Loucy (cell line): ENCODE data around the gene SORCS2.

Source experiments
- H2AFZ ChIP-seq: fragments of 200-600 bp; sonication (generic); 2 replicates; pipeline ENCODE4 v1.6.0; 2016; ENCODE audit warnings: antibody characterized with exemption, mild to moderate bottlenecking, low read length, moderate library complexity
- H3F3A ChIP-seq: fragments of 200-600 bp; 2 replicates; pipeline ENCODE4 v1.6.0; 2016; ENCODE audit warnings: antibody characterized with exemption, low read depth, mild to moderate bottlenecking
- H3K27me3 ChIP-seq: fragments of 200-600 bp; sonication (generic); 2 replicates; pipeline ENCODE4 v1.6.1; 2014; ENCODE audit warnings: low read length, mild to moderate bottlenecking; ENCODE audit not compliant: insufficient read depth, poor library complexity, severe bottlenecking
- H3K36me3 ChIP-seq: fragments of 200-600 bp; sonication (generic); 2 replicates; pipeline ENCODE4 v1.6.1; 2016; ENCODE audit warnings: low read length; ENCODE audit not compliant: insufficient read depth
- H3K4me1 ChIP-seq: fragments of 200-600 bp; sonication (generic); 2 replicates; pipeline ENCODE4 v1.5.1; 2014; ENCODE audit warnings: low read length, mild to moderate bottlenecking; ENCODE audit not compliant: insufficient read depth, poor library complexity, severe bottlenecking
- H3K4me2 ChIP-seq: fragments of 200-600 bp; sonication (generic); 2 replicates; pipeline ENCODE4 v1.6.0; 2014; ENCODE audit warnings: antibody characterized with exemption, low read length, low read depth, mild to moderate bottlenecking; ENCODE audit not compliant: poor library complexity, severe bottlenecking
- H3K4me3 ChIP-seq: fragments of 200-600 bp; sonication (generic); 2 replicates; pipeline ENCODE4 v1.5.1; 2014; ENCODE audit warnings: low read length, mild to moderate bottlenecking, mixed read lengths; ENCODE audit not compliant: poor library complexity, severe bottlenecking
- H3K79me2 ChIP-seq: fragments of 200-600 bp; sonication (generic); 2 replicates; pipeline ENCODE4 v1.6.1; 2014; ENCODE audit warnings: low read length; ENCODE audit not compliant: insufficient read depth
- H3K9ac ChIP-seq: fragments of 200-600 bp; sonication (generic); 2 replicates; pipeline ENCODE4 v1.6.0; 2014; ENCODE audit warnings: mild to moderate bottlenecking, low read depth, low read length, moderate library complexity; ENCODE audit not compliant: poor library complexity, severe bottlenecking
- H3K9me2 ChIP-seq: fragments of 200-600 bp; sonication (generic); replicated peaks from 2 replicates; pipeline ENCODE4 v1.6.1; 2016; ENCODE audit warnings: low read depth, low read length, mixed read lengths
- H3K9me3 ChIP-seq: fragments of 200-600 bp; sonication (generic); 2 replicates; pipeline ENCODE4 v1.6.1; 2014; ENCODE audit warnings: mild to moderate bottlenecking, antibody characterized with exemption, low read length, low read depth; ENCODE audit not compliant: insufficient read depth
- H4K20me1 ChIP-seq: fragments of 200-600 bp; sonication (generic); 2 replicates; pipeline ENCODE4 v1.6.0; 2014; ENCODE audit warnings: antibody characterized with exemption, low read length, mild to moderate bottlenecking; ENCODE audit not compliant: insufficient read depth, poor library complexity, severe bottlenecking
- EZH2phosphoT487 ChIP-seq: fragments of 200-600 bp; IDR thresholded peaks from 2 replicates; pipeline ENCODE4 v1.6.1; 2018; ENCODE audit warnings: antibody characterized with exemption, mild to moderate bottlenecking, moderate library complexity, borderline replicate concordance
- TF ChIP-seq, protein P1 (sequence below): fragments of 200-600 bp; sonication (generic); conservative IDR thresholded peaks from 2 replicates; pipeline ENCODE4 v1.5.1; 2014; ENCODE audit warnings: mild to moderate bottlenecking, antibody characterized with exemption, low read length

Gene SORCS2

DNA sequence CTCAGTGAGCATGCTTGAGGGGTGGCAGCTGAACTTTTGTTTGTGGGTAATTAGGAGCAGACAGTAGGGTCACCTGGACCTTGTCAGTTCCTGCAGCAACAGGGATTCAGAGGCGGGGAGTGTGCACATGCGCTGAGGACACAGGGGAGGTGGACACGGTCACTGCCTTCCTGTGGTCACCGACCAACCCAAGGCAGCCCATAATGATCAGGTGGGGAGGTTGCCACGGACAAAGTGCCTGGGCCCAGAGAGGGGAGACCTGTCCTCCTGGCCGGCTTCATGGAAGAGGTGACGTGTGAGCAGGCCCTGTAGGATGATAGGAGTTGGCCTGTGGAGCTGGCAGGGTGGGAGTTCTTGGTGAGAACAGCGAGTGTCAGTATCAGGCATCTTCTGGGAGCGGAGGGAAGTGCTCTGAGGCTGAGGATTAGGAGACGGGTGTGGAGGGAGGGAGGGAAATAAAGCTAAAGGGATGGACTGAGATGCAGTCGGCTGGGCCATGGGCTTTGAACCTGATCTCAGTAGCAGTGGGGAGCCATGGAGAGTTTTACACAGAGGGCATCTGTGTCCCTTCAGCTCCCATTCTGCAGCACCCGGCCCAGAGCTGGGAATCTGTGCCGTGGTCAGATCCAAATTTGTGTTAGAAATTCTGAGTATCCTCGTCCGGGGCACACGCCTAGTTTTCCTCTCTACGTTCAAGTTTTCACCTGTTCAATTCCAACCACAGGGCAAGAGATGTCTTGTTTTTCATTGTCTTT lies 142.4 kb downstream of the SORCS2 start:
- H3K79me2 ChIP-seq = no peaks in the 10 kb centered on the region
- H3K27me3 ChIP-seq = no peaks in the 10 kb centered on the region
- peaks cover 5% of the 10 kb centered on the region; the same call in 1 of the 2 replicates for H3K9me3 ChIP-seq
- no peaks in the 10 kb centered on the region for H3K9me2 ChIP-seq
- TF ChIP-seq, protein P1, sequence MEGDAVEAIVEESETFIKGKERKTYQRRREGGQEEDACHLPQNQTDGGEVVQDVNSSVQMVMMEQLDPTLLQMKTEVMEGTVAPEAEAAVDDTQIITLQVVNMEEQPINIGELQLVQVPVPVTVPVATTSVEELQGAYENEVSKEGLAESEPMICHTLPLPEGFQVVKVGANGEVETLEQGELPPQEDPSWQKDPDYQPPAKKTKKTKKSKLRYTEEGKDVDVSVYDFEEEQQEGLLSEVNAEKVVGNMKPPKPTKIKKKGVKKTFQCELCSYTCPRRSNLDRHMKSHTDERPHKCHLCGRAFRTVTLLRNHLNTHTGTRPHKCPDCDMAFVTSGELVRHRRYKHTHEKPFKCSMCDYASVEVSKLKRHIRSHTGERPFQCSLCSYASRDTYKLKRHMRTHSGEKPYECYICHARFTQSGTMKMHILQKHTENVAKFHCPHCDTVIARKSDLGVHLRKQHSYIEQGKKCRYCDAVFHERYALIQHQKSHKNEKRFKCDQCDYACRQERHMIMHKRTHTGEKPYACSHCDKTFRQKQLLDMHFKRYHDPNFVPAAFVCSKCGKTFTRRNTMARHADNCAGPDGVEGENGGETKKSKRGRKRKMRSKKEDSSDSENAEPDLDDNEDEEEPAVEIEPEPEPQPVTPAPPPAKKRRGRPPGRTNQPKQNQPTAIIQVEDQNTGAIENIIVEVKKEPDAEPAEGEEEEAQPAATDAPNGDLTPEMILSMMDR = no peak
- TF ChIP-seq EZH2phosphoT487 = no peak
- no peak overlapping the region for H3K9ac ChIP-seq
- H3K36me3 ChIP-seq = no peaks in the 10 kb centered on the region
- H2AFZ ChIP-seq = no peak overlapping the region
- H4K20me1 ChIP-seq = no peaks in the 10 kb centered on the region
- H3K4me2 ChIP-seq = no peak overlapping the region
- no peaks in the 10 kb centered on the region for H3K4me1 ChIP-seq
- no peaks in the 10 kb centered on the region for H3F3A ChIP-seq
- no peak overlapping the region for H3K4me3 ChIP-seq

DNA sequence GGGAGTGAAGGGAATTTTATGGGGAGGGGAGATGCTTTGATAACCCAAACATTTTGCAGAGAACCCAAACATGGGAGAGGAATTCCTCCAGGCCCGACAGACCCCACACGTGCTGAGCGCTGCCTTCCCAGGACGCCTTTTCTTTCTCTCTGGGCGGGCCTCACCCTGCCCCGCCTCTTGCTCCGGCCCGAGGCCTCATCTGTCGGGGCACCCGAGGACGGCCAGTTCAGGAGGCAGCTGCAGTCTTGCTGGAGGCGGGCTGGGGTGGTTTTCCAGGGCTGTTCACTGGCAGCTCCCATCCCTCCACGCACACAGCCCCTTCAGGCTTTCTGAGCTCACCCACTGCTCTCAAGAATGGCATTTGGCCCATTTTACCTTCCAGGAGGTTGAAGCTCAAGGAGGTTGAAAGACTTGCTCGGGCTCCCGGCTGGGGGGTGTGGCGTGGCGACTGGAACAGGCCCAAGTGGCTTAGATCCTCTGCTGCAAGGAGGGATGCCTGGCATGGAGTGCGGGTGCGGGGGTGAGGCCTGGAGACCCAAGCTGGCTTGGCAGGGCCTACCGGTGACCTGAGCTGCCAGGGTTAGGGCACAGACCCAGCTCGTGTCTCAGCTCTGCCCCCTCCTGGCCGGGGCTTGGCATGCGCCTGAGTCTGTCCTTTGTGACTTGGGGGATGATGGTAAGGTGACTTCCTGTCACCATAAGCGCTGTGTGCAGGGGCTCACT lies 143.2 kb downstream of the SORCS2 start:
- Histone ChIP-seq H3K79me2 (no peaks in the 10 kb centered on the region), H3K9ac (no peak overlapping the region), H3K36me3 (no peaks in the 10 kb centered on the region), H3K9me2 (no peaks in the 10 kb centered on the region), H2AFZ (no peak overlapping the region), H3K4me3 (no peak overlapping the region), H3F3A (no peaks in the 10 kb centered on the region), H4K20me1 (no peaks in the 10 kb centered on the region), H3K4me1 (no peaks in the 10 kb centered on the region), H3K9me3 (peaks cover 3% of the 10 kb centered on the region; the same call in 1 of the 2 replicates), H3K4me2 (no peak overlapping the region), H3K27me3 (no peaks in the 10 kb centered on the region)
- TF ChIP-seq EZH2phosphoT487 = no peak
- TF ChIP-seq, protein P1 = peak; percentile 29; the same call in 1 of the 2 replicates

DNA sequence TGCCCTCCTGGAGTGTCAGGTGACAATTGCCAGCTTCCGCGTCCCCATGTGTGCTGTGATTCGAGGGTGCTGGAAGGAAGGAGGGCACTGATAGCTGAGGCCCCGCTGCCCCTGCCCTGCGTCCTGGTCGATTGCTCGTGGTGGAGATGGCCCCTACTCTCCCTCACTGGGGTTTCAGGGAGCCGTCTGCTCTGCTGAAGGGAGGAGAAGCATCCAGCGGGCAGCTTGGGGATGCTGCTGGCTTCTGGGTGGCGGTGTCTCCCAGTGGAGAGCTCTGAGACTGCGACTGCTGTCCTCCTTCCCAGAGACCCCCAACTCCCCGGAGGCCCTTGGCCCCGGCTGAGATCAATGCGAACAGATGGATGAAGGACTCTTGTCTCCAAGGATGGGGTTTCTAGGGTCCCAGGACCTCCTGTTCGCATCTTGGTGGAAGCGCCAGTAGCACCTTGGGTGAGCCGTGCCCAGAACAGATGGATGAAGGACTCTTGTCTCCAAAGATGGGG lies 143.8 kb downstream of the SORCS2 start:
- Histone ChIP-seq H3K27me3 (no peaks in the 10 kb centered on the region), H3K4me2 (no peak overlapping the region), H3K4me1 (no peaks in the 10 kb centered on the region), H3K4me3 (no peak overlapping the region), H3K9me2 (no peaks in the 10 kb centered on the region), H3K79me2 (no peaks in the 10 kb centered on the region), H4K20me1 (no peaks in the 10 kb centered on the region), H2AFZ (no peak overlapping the region), H3F3A (no peaks in the 10 kb centered on the region), H3K36me3 (no peaks in the 10 kb centered on the region), H3K9ac (no peak overlapping the region), H3K9me3 (peaks cover 3% of the 10 kb centered on the region; the same call in 1 of the 2 replicates)
- TF ChIP-seq, protein P1 = no peak
- TF ChIP-seq EZH2phosphoT487 = no peak
